ENCODE measurements around the gene RAB11B. TPM values are rescaled to one million over a fixed set of nuclear protein-coding genes. Genes with fewer than 3 reads are reported as not detected.
A peak's percentile ranks its signal among the peaks of the same experiment; 100 is the strongest.
"Not testable (repeated sequence)": the region's sequence is repeated elsewhere in the genome, so short reads cannot be mapped to it uniquely, and the experiment has no call there.

Gene RAB11B
- total RNA-seq, 4 donors from 2014 or later = 76.2 to 181 (median 151) TPM

GRCh38 chr19:8403820-8404109 lies 13.6 kb downstream of the RAB11B start:
- no peaks in the 10 kb centered on the region for H3K9me3 ChIP-seq
- no peaks in the 10 kb centered on the region for H3K27me3 ChIP-seq
- peak overlapping the region in 1 of 4 donors; percentile 56 for H3K27ac ChIP-seq
- peak overlapping the region in 1 of 4 donors; percentile 19 for H3K4me3 ChIP-seq
- H3K4me1 ChIP-seq = no peaks in the 10 kb centered on the region
- TF ChIP-seq POLR2A (IDR thresholded peaks at IDR 0.05) (no peak), CTCF (IDR thresholded peaks at IDR 0.05) (no peak)
- peaks cover 0 to 54% (median 0%) of the 10 kb centered on the region in 3 donors for H3K36me3 ChIP-seq
- no peak for DNase-seq

GRCh38 chr19:8404391-8405151 lies 14.4 kb downstream of the RAB11B start:
- H3K4me1 ChIP-seq = no peaks in the 10 kb centered on the region
- no peaks in the 10 kb centered on the region for H3K9me3 ChIP-seq
- H3K27me3 ChIP-seq = no peaks in the 10 kb centered on the region
- H3K27ac ChIP-seq = peak overlapping the region in 1 of 4 donors; percentile 56
- H3K36me3 ChIP-seq = peaks cover 0 to 51% (median 0%) of the 10 kb centered on the region in 3 donors
- no peak for DNase-seq
- no peak overlapping the region for H3K4me3 ChIP-seq
- TF ChIP-seq CTCF (IDR thresholded peaks at IDR 0.05) = no peak
- TF ChIP-seq POLR2A (IDR thresholded peaks at IDR 0.05) = no peak

- H3K4me3 ChIP-seq, H3K27me3 ChIP-seq, H3K9me3 ChIP-seq, H3K36me3 ChIP-seq, H3K27ac ChIP-seq, DNase-seq: not testable (repeated sequence)
- peaks cover 0 to 12% (median 5%) of the 10 kb centered on the region in 4 donors for H3K4me1 ChIP-seq
These were observed 20.6 kb downstream of the RAB11B start for GRCh38 chr19:8410718-8411117.

- Histone ChIP-seq H3K4me1 (peaks cover 0 to 15% (median 5%) of the 10 kb centered on the region in 4 donors), H3K4me3 (peak within 1 kb of the TSS; percentile 72 to 97 (median 83)), H3K36me3 (no peaks in the 10 kb centered on the region), H3K9me3 (no peaks in the 10 kb centered on the region), H3K27me3 (no peaks in the 10 kb centered on the region), H3K27ac (peak within 1 kb of the TSS; percentile 65 to 80 (median 74))
- TF ChIP-seq POLR2A (IDR thresholded peaks at IDR 0.05) (peak in 1 of 2 donors; percentile 58), CTCF (IDR thresholded peaks at IDR 0.05) (peak; percentile 1 to 82 (median 67))
- peak; percentile 94 to 99 (median 98) for DNase-seq
These were observed 22.8 kb downstream of the RAB11B start, which contains the start of gene MARCHF2 for GRCh38 chr19:8412783-8413628. TSS of gene MARCHF2 (plus strand) at chr19:8413305. CDS start at chr19:8421841, 8,536 bp downstream.

GRCh38 chr19:8413629-8413995 lies 23.5 kb downstream of the RAB11B start:
- DNase-seq = no peak
- H3K9me3 ChIP-seq = no peaks in the 10 kb centered on the region
- peaks cover 0 to 15% (median 5%) of the 10 kb centered on the region in 4 donors for H3K4me1 ChIP-seq
- no peak for TF ChIP-seq POLR2A (IDR thresholded peaks at IDR 0.05)
- TF ChIP-seq CTCF (IDR thresholded peaks at IDR 0.05) = no peak
- H3K4me3 ChIP-seq = peak overlapping the region; percentile 72 to 97 (median 83)
- H3K27me3 ChIP-seq = no peaks in the 10 kb centered on the region
- no peaks in the 10 kb centered on the region for H3K36me3 ChIP-seq
- H3K27ac ChIP-seq = peak overlapping the region; percentile 65 to 80 (median 74)

GRCh38 chr19:8416796-8417195 lies 26.6 kb downstream of the RAB11B start:
- no peaks in the 10 kb centered on the region for H3K27me3 ChIP-seq
- TF ChIP-seq POLR2A (IDR thresholded peaks at IDR 0.05) = no peak
- no peak for TF ChIP-seq CTCF (IDR thresholded peaks at IDR 0.05)
- peaks cover 0 to 4% (median 0%) of the 10 kb centered on the region in 3 donors for H3K36me3 ChIP-seq
- H3K27ac ChIP-seq = peak overlapping the region in 1 of 4 donors; percentile 31
- H3K9me3 ChIP-seq = no peaks in the 10 kb centered on the region
- H3K4me3 ChIP-seq = no peak overlapping the region
- DNase-seq = no peak
- H3K4me1 ChIP-seq = peaks cover 0 to 15% (median 5%) of the 10 kb centered on the region in 4 donors

All from Peyer's patch (tissue), 4 donors.